Measurements from ENCODE around the gene EIF5A2.
A peak's percentile ranks its signal among the peaks of the same experiment; 100 is the strongest.

Gene EIF5A2

GRCh38 chr3:170910542-170910941 lies 2.1 kb upstream of the EIF5A2 start:
- no peak overlapping the region for H3K4me3 ChIP-seq (ENCODE audit: low read depth, low read length)
- ChIA-PET CTCF (no interaction called here), POLR2A (interaction anchor here (1.4 kb wide), 1 partner anchor 41 kb away, joined by 3 read pairs; no protein-coding TSS in a partner anchor)
- TF ChIP-seq, protein P1, sequence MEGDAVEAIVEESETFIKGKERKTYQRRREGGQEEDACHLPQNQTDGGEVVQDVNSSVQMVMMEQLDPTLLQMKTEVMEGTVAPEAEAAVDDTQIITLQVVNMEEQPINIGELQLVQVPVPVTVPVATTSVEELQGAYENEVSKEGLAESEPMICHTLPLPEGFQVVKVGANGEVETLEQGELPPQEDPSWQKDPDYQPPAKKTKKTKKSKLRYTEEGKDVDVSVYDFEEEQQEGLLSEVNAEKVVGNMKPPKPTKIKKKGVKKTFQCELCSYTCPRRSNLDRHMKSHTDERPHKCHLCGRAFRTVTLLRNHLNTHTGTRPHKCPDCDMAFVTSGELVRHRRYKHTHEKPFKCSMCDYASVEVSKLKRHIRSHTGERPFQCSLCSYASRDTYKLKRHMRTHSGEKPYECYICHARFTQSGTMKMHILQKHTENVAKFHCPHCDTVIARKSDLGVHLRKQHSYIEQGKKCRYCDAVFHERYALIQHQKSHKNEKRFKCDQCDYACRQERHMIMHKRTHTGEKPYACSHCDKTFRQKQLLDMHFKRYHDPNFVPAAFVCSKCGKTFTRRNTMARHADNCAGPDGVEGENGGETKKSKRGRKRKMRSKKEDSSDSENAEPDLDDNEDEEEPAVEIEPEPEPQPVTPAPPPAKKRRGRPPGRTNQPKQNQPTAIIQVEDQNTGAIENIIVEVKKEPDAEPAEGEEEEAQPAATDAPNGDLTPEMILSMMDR (IDR thresholded peaks at IDR 0.05; ENCODE audit: insufficient read depth, low read length, missing control alignments), result no peak
- no peak for DNase-seq (ENCODE audit: low read depth, low spot score)

DNA sequence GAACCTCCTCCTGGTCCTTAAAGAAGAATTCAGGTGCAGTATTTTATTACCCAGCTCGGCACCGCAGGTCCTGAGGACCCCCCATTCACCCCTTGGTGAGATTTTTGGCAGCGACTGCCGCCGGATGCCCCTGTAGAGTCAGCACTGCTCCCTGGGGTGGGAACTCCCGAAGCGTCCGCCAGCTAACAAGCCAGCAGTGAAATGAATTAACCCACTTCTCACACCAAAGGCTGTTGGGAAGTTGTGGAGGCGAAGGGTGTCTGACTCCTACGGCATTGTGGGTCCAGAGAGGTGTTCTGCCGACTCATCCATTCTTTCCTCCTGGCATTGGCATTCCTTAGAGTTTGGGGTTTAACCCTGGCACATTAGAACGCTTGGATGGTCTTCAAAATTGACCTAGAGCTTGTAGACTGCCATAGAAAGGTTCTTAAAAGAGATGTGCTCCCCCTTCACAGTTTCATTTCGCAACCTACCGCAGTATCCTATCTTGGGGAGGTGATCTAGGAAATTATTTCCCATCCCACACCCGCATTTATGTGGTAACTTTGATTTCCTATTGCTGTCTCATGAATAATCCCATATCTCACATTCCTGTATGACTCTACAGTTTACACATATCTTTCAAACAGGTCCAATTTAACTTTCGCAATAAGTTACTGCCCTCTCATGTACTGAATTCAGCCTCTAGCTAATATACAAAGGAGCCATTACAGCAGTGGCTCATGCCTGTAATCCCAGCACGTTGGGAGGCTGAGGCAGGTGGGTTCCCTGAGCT lies 879 bp upstream of the EIF5A2 start:
- TF ChIP-seq, protein P1 (IDR thresholded peaks at IDR 0.05; ENCODE audit: insufficient read depth, low read length, missing control alignments), result no peak
- CTCF ChIA-PET, result interaction anchor here (0.6 kb wide), 1 partner anchor 205 kb away, joined by 3 read pairs; no protein-coding TSS in a partner anchor
- POLR2A ChIA-PET, result interaction anchor here (1.4 kb wide), 1 partner anchor 40 kb away, joined by 3 read pairs; no protein-coding TSS in a partner anchor
- no peak overlapping the region for H3K4me3 ChIP-seq (ENCODE audit: low read depth, low read length)
- peak; percentile 80 for DNase-seq (ENCODE audit: low read depth, low spot score)

GRCh38 chr3:170907637-170908234 lies 701 bp downstream of the EIF5A2 start:
- H3K4me3 ChIP-seq (ENCODE audit: low read depth, low read length), result peak overlapping the region; percentile 76
- TF ChIP-seq, protein P1 (IDR thresholded peaks at IDR 0.05; ENCODE audit: insufficient read depth, low read length, missing control alignments), result no peak
- ChIA-PET POLR2A (interaction anchor here (1.5 kb wide), 1 partner anchor 38 kb away, joined by 5 read pairs; the partner anchor contains the start of gene RPL22L1), CTCF (interaction anchor here (1.2 kb wide), 1 partner anchor 494 kb away, joined by 3 read pairs; no protein-coding TSS in a partner anchor)
- no peak for DNase-seq (ENCODE audit: low read depth, low spot score)

- no peak overlapping the region for H3K4me3 ChIP-seq (ENCODE audit: low read depth, low read length)
- TF ChIP-seq, protein P1 (IDR thresholded peaks at IDR 0.05; ENCODE audit: insufficient read depth, low read length, missing control alignments), result no peak
- DNase-seq (ENCODE audit: low read depth, low spot score), result no peak
- POLR2A ChIA-PET, result no interaction called here
- CTCF ChIA-PET, result interaction anchor here (0.5 to 1.1 kb wide), 2 partner anchors 57 to 660 kb away, joined by 3 to 4 read pairs; no protein-coding TSS in a partner anchor
These were observed 2.6 kb downstream of the EIF5A2 start for GRCh38 chr3:170905862-170906261.

- ChIA-PET POLR2A (no interaction called here), CTCF (no interaction called here)
- H3K4me3 ChIP-seq (ENCODE audit: low read depth, low read length), result no peak overlapping the region
- TF ChIP-seq, protein P1 (IDR thresholded peaks at IDR 0.05; ENCODE audit: insufficient read depth, low read length, missing control alignments), result no peak
- no peak for DNase-seq (ENCODE audit: low read depth, low spot score)
These were observed 5.3 kb downstream of the EIF5A2 start for GRCh38 chr3:170903123-170903522.

DNA sequence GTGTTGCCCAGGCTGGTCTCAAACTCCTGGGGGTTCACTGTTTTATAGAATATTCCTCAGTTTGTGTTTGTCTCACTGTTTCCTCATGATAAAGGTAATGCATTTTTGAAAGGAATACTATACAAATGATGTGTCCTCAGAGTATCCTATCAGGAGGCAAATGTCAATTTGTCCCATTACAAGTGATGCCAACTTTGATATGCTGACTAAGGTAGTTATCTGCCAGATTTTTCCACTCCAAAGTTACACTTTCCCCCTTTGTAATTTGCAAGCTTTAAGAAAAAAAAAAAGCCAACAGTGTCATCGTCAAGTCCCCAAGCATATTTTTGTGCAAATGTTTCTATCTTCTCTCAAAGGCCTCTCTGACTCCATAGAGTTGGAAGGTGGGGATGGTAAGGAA lies 9.0 kb downstream of the EIF5A2 start:
- H3K4me3 ChIP-seq (ENCODE audit: low read depth, low read length), result no peak overlapping the region
- DNase-seq (ENCODE audit: low read depth, low spot score), result no peak
- CTCF ChIA-PET, result no interaction called here
- POLR2A ChIA-PET, result no interaction called here
- TF ChIP-seq, protein P1 (IDR thresholded peaks at IDR 0.05; ENCODE audit: insufficient read depth, low read length, missing control alignments), result no peak

Data from AG04449 (cell line).